ENCODE measurements around the gene MXD3.

MXD3 gene

GRCh38 chr5:177264178-177264577, 47.5 kb downstream of the MXD3 start:
- TF ChIP-seq FOXP2 (optimal IDR thresholded peaks at IDR 0.05; ENCODE audit: borderline replicate concordance, extremely low read depth, extremely low read length, insufficient read depth): no peak
- no peak for TF ChIP-seq REST (IDR thresholded peaks at IDR 0.05; ENCODE audit: insufficient read depth in 1 of 2, low read depth in 2 of 2, low read length in 2 of 2)
- no peak for TF ChIP-seq POLR2AphosphoS5 (IDR thresholded peaks at IDR 0.05; ENCODE audit: low read depth, low read length)
- TF ChIP-seq SIN3A (IDR thresholded peaks at IDR 0.05; ENCODE audit: borderline replicate concordance, insufficient read depth, low read length): no peak
- TF ChIP-seq TAF1 (IDR thresholded peaks at IDR 0.05; ENCODE audit: borderline replicate concordance, insufficient read depth, low read length): no peak

GRCh38 chr5:177261510-177261909, 50.2 kb downstream of the MXD3 start:
- TF ChIP-seq POLR2AphosphoS5 (IDR thresholded peaks at IDR 0.05; ENCODE audit: low read depth, low read length) (no peak), SIN3A (IDR thresholded peaks at IDR 0.05; ENCODE audit: borderline replicate concordance, insufficient read depth, low read length) (no peak), REST (IDR thresholded peaks at IDR 0.05; ENCODE audit: insufficient read depth in 1 of 2, low read depth in 2 of 2, low read length in 2 of 2) (no peak), FOXP2 (optimal IDR thresholded peaks at IDR 0.05; ENCODE audit: borderline replicate concordance, extremely low read depth, extremely low read length, insufficient read depth) (no peak), TAF1 (IDR thresholded peaks at IDR 0.05; ENCODE audit: borderline replicate concordance, insufficient read depth, low read length) (no peak)

- TF ChIP-seq SIN3A (IDR thresholded peaks at IDR 0.05; ENCODE audit: borderline replicate concordance, insufficient read depth, low read length): no peak
- TF ChIP-seq FOXP2 (optimal IDR thresholded peaks at IDR 0.05; ENCODE audit: borderline replicate concordance, extremely low read depth, extremely low read length, insufficient read depth): no peak
- no peak for TF ChIP-seq POLR2AphosphoS5 (IDR thresholded peaks at IDR 0.05; ENCODE audit: low read depth, low read length)
- no peak for TF ChIP-seq REST (IDR thresholded peaks at IDR 0.05; ENCODE audit: insufficient read depth in 1 of 2, low read depth in 2 of 2, low read length in 2 of 2)
- no peak for TF ChIP-seq TAF1 (IDR thresholded peaks at IDR 0.05; ENCODE audit: borderline replicate concordance, insufficient read depth, low read length)
Observed at GRCh38 chr5:177260961-177261360, 50.7 kb downstream of the MXD3 start.

All from PFSK-1 (cell line).